ENCODE data around the gene TNFSF4.

DNA sequence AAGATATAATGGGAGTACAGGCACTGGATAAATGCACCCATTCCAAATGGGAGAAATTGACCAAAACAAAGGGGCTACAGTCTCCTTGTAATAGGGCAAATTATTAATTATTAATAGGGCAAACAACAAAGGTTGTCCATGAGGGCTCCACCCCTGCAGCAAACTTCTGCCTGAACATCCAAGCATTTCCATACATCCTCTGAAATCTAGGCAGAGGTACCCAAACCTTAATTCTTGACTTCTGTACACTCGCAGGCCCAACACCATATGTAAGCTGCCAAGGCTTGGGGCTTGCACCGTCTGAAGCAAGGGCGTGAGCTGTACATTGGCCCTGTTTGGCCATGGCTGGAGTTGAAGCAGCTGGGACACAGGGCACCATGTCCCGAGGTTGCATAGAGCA, 33.7 kb downstream of the TNFSF4 start:
- TF ChIP-seq POLR2AphosphoS5 (IDR thresholded peaks at IDR 0.05), result no peak
- TF ChIP-seq, protein P1, sequence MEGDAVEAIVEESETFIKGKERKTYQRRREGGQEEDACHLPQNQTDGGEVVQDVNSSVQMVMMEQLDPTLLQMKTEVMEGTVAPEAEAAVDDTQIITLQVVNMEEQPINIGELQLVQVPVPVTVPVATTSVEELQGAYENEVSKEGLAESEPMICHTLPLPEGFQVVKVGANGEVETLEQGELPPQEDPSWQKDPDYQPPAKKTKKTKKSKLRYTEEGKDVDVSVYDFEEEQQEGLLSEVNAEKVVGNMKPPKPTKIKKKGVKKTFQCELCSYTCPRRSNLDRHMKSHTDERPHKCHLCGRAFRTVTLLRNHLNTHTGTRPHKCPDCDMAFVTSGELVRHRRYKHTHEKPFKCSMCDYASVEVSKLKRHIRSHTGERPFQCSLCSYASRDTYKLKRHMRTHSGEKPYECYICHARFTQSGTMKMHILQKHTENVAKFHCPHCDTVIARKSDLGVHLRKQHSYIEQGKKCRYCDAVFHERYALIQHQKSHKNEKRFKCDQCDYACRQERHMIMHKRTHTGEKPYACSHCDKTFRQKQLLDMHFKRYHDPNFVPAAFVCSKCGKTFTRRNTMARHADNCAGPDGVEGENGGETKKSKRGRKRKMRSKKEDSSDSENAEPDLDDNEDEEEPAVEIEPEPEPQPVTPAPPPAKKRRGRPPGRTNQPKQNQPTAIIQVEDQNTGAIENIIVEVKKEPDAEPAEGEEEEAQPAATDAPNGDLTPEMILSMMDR (IDR thresholded peaks at IDR 0.05), result no peak
- no peak for TF ChIP-seq POLR2A (IDR thresholded peaks at IDR 0.05)
